ENCODE measurements around the gene LRMDA. TPM values are rescaled to one million over a fixed set of nuclear protein-coding genes. Genes with fewer than 3 reads are reported as not detected.

The LRMDA gene
- total RNA-seq, 1 donor from 2014 or later: 5.2 TPM

GRCh38 chr10:75568450-75569130 lies 137.2 kb downstream of the LRMDA start:
- Histone ChIP-seq H3K36me3 (no peaks in the 10 kb centered on the region), H3K27ac (no peak overlapping the region), H3K9me3 (ENCODE audit: low read depth) (peaks cover 8% of the 10 kb centered on the region), H3K79me2 (ENCODE audit: low read depth) (no peaks in the 10 kb centered on the region), H3K4me1 (no peaks in the 10 kb centered on the region), H3K4me2 (no peak overlapping the region), H3K4me3 (no peak overlapping the region), H4K20me1 (ENCODE audit: low read depth) (no peaks in the 10 kb centered on the region), H3K9ac (no peak overlapping the region), H2AFZ (replicated peaks) (no peak overlapping the region), H3K27me3 (no peaks in the 10 kb centered on the region), H3F3A (ENCODE audit: low read depth) (no peaks in the 10 kb centered on the region)
- H3K9me3 Mint-ChIP-seq: peaks cover 47% of the 10 kb centered on the region
- no peak overlapping the region for H3K4me3 Mint-ChIP-seq
- H3K27ac Mint-ChIP-seq: no peak overlapping the region
- peaks cover 10% of the 10 kb centered on the region for H3K36me3 Mint-ChIP-seq
- no peak for DNase-seq (ENCODE audit: low spot score)
- peaks cover 4% of the 10 kb centered on the region for H3K27me3 Mint-ChIP-seq (ENCODE audit: insufficient read depth, low read depth)
- TF ChIP-seq EZH2 (IDR thresholded peaks at IDR 0.05): no peak
- no peak for TF ChIP-seq EZH2phosphoT487 (IDR thresholded peaks at IDR 0.05)
- no peak for TF ChIP-seq CTCF (IDR thresholded peaks at IDR 0.05)
- H3K4me1 Mint-ChIP-seq: peaks cover 3% of the 10 kb centered on the region

GRCh38 chr10:75569506-75569905 lies 138.1 kb downstream of the LRMDA start:
- Histone ChIP-seq H3K27me3 (no peaks in the 10 kb centered on the region), H3K4me2 (no peak overlapping the region), H3K36me3 (no peaks in the 10 kb centered on the region), H3K9me3 (ENCODE audit: low read depth) (peaks cover 6% of the 10 kb centered on the region), H3K9ac (no peak overlapping the region), H3K4me1 (no peaks in the 10 kb centered on the region), H4K20me1 (ENCODE audit: low read depth) (no peaks in the 10 kb centered on the region), H3K27ac (no peak overlapping the region), H3F3A (ENCODE audit: low read depth) (no peaks in the 10 kb centered on the region), H3K79me2 (ENCODE audit: low read depth) (no peaks in the 10 kb centered on the region), H2AFZ (replicated peaks) (no peak overlapping the region), H3K4me3 (no peak overlapping the region)
- no peak for DNase-seq (ENCODE audit: low spot score)
- Mint-ChIP-seq H3K36me3 (peaks cover 9% of the 10 kb centered on the region), H3K27ac (no peak overlapping the region), H3K4me3 (no peak overlapping the region), H3K4me1 (peaks cover 3% of the 10 kb centered on the region), H3K9me3 (peaks cover 51% of the 10 kb centered on the region), H3K27me3 (ENCODE audit: insufficient read depth, low read depth) (peaks cover 4% of the 10 kb centered on the region)
- TF ChIP-seq EZH2phosphoT487 (IDR thresholded peaks at IDR 0.05): no peak
- no peak for TF ChIP-seq EZH2 (IDR thresholded peaks at IDR 0.05)
- no peak for TF ChIP-seq CTCF (IDR thresholded peaks at IDR 0.05)

GRCh38 chr10:75572478-75572877 lies 141.1 kb downstream of the LRMDA start:
- Histone ChIP-seq H3K4me1 (peaks cover 5% of the 10 kb centered on the region), H3K9ac (no peak overlapping the region), H2AFZ (replicated peaks) (no peak overlapping the region), H3K9me3 (ENCODE audit: low read depth) (peaks cover 3% of the 10 kb centered on the region), H3K4me3 (no peak overlapping the region), H3K36me3 (no peaks in the 10 kb centered on the region), H3K27me3 (no peaks in the 10 kb centered on the region), H3K4me2 (no peak overlapping the region), H3K79me2 (ENCODE audit: low read depth) (no peaks in the 10 kb centered on the region), H3K27ac (no peak overlapping the region), H4K20me1 (ENCODE audit: low read depth) (no peaks in the 10 kb centered on the region), H3F3A (ENCODE audit: low read depth) (no peaks in the 10 kb centered on the region)
- H3K36me3 Mint-ChIP-seq: peaks cover 2% of the 10 kb centered on the region
- H3K27me3 Mint-ChIP-seq (ENCODE audit: insufficient read depth, low read depth): peaks cover 4% of the 10 kb centered on the region
- no peak overlapping the region for H3K27ac Mint-ChIP-seq
- peaks cover 39% of the 10 kb centered on the region for H3K9me3 Mint-ChIP-seq
- H3K4me3 Mint-ChIP-seq: no peak overlapping the region
- H3K4me1 Mint-ChIP-seq: peaks cover 3% of the 10 kb centered on the region
- no peak for DNase-seq (ENCODE audit: low spot score)
- no peak for TF ChIP-seq EZH2phosphoT487 (IDR thresholded peaks at IDR 0.05)
- TF ChIP-seq CTCF (IDR thresholded peaks at IDR 0.05): no peak
- TF ChIP-seq EZH2 (IDR thresholded peaks at IDR 0.05): no peak

Data from neural progenitor cell (in vitro differentiated cells).